Lung (tissue), 12 donors: ENCODE measurements around the gene ZC3H8. TPM values are rescaled to one million over a fixed set of nuclear protein-coding genes. Genes with fewer than 3 reads are reported as not detected.

ENCODE experiments used
- ATAC-seq: fragments of 200-7000 bp; cut with Tn5 transposase; one replicate; pipeline ENCODE4 v1.9.1; 2020; ENCODE audit warnings: moderate number of reproducible peaks; ENCODE audit not compliant: insufficient read depth, low FRiP score
- DNase-seq, 3 donors: peaks; one replicate each; pipeline ENCODE4 v3.0.0-alpha.2; 2013 to 2017
- H3K27ac ChIP-seq, 2 donors: one replicate each; pipeline ENCODE4 v1.5.1; 2013; ENCODE audit warnings: mild to moderate bottlenecking in 2 of 2, moderate library complexity in 2 of 2, control low read depth in 1 of 2, inconsistent platforms in 1 of 2, low read depth in 1 of 2, low read length in 1 of 2
- H3K27me3 ChIP-seq, 3 donors: one replicate each; pipeline ENCODE4 v1.5.1; 2013; ENCODE audit warnings: low read length in 2 of 3; ENCODE audit not compliant: control insufficient read depth in 3 of 3, insufficient read depth in 3 of 3
- H3K36me3 ChIP-seq, 4 donors: one replicate each; pipeline ENCODE4 v1.5.1; 2013; ENCODE audit warnings: low read length in 4 of 4, mild to moderate bottlenecking in 1 of 4, moderate library complexity in 1 of 4; ENCODE audit not compliant: control insufficient read depth in 4 of 4, insufficient read depth in 4 of 4
- H3K4me1 ChIP-seq, 5 donors: one replicate each; pipeline ENCODE4 v1.5.1; 2013; ENCODE audit warnings: low read length in 5 of 5, mild to moderate bottlenecking in 2 of 5, moderate library complexity in 1 of 5; ENCODE audit not compliant: control insufficient read depth in 5 of 5, insufficient read depth in 5 of 5
- H3K4me3 ChIP-seq: one replicate; pipeline ENCODE4 v1.5.1; 2013; ENCODE audit warnings: mild to moderate bottlenecking, control low read depth, moderate library complexity
- H3K9ac ChIP-seq, 2 donors: one replicate each; pipeline ENCODE4 v1.5.1; 2013; ENCODE audit warnings: low read length in 2 of 2, control low read depth in 1 of 2; ENCODE audit not compliant: insufficient read depth in 1 of 2
- H3K9me3 ChIP-seq, 4 donors: one replicate each; pipeline ENCODE4 v1.5.1; 2013; ENCODE audit warnings: low read length in 3 of 4, mild to moderate bottlenecking in 1 of 4, moderate library complexity in 1 of 4; ENCODE audit not compliant: control insufficient read depth in 4 of 4, insufficient read depth in 3 of 4
- WGBS, 2 donors: extraction: QIAGEN DNeasy Blood & Tissue Kit; methylation state at CpG; one replicate each; pipeline ENCODE4 v1.1.7; 2013; 5-methylcytosine and 5-hydroxymethylcytosine counted together
- polyA plus RNA-seq, 2 donors: library from polyadenylated mRNA; stranded (reverse); fragments of 200-250 nt; gene quantifications; one replicate each; pipeline ENCODE4 v1.2.1, GENCODE V29; 2013
- total RNA-seq, 2 donors: library from RNA; depleted of rRNA in 1 of 2; stranded (reverse); fragments of >200 nt in 1 of 2; gene quantifications; one replicate each; pipeline ENCODE4 v1.2.1, GENCODE V29; 2014 to 2021
- TF ChIP-seq, protein P1 (sequence below): IDR thresholded peaks from 2 replicates; pipeline ENCODE4 v1.5.1; 2012; ENCODE audit warnings: mild to moderate bottlenecking; ENCODE audit errors: control extremely low read depth, extremely low read depth
- donor health status: control.
- donor health status: control.
- donor health status: Bipolar disorder and iron deficiency.
- donor health status: healthy.
- donor health status: DM: yes; HTN: yes; CAD: no.

The ZC3H8 gene
- total and polyA plus RNA-seq, 4 donors, result 2.1 to 24.9 (median 5.3) TPM

DNA sequence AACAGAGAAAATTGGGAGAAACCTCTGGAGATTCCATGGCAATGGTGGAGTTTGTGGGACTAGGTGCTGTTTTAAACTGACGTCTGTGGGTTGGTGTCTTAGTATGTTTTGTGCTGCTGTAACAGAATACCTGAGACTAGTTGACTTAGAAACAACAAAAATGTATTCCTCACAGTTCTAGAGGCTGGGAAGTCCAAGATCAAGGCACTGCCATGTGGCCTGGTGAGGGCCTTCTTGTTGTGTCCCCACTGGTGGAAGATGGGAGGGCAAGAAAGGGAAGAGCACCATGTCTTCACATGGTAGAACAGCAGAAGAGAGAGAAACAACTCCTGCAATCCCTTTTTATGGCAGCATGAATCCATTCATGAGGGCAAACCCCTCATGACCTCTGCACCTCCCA is 13.7 kb upstream of the ZC3H8 start:
- Histone ChIP-seq H3K4me1 (no peaks in the 10 kb centered on the region), H3K27ac (no peak overlapping the region), H3K9ac (no peak overlapping the region), H3K27me3 (no peaks in the 10 kb centered on the region), H3K9me3 (peaks cover 0 to 3% (median 1%) of the 10 kb centered on the region in 4 donors), H3K36me3 (no peaks in the 10 kb centered on the region), H3K4me3 (no peak overlapping the region)
- 96% methylated on average over 1 of the region's 1 CpG for WGBS, 2 donors
- no peak for ATAC-seq
- no peak for DNase-seq
- TF ChIP-seq, protein P1, sequence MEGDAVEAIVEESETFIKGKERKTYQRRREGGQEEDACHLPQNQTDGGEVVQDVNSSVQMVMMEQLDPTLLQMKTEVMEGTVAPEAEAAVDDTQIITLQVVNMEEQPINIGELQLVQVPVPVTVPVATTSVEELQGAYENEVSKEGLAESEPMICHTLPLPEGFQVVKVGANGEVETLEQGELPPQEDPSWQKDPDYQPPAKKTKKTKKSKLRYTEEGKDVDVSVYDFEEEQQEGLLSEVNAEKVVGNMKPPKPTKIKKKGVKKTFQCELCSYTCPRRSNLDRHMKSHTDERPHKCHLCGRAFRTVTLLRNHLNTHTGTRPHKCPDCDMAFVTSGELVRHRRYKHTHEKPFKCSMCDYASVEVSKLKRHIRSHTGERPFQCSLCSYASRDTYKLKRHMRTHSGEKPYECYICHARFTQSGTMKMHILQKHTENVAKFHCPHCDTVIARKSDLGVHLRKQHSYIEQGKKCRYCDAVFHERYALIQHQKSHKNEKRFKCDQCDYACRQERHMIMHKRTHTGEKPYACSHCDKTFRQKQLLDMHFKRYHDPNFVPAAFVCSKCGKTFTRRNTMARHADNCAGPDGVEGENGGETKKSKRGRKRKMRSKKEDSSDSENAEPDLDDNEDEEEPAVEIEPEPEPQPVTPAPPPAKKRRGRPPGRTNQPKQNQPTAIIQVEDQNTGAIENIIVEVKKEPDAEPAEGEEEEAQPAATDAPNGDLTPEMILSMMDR, result no peak

DNA sequence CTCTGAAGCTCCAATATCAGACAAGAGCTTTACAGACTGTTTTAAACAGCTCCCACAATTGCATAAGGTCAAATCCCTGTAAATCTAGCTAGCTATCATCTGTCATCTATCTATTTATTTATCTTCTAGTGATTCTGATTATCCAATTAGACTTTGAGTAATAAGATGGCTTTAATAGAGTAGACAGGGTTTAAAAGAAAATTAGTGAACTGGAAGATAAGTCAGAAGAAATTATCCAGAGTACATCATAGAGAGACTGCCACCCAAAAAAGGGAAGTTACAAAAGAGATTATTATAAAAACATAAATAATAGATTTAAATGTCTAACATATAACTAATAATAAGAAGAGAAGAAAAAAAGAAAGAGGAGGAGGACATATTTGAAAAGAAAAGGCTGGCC is 8.0 kb upstream of the ZC3H8 start:
- TF ChIP-seq, protein P1, result no peak
- H3K4me3 ChIP-seq, result no peak overlapping the region

DNA sequence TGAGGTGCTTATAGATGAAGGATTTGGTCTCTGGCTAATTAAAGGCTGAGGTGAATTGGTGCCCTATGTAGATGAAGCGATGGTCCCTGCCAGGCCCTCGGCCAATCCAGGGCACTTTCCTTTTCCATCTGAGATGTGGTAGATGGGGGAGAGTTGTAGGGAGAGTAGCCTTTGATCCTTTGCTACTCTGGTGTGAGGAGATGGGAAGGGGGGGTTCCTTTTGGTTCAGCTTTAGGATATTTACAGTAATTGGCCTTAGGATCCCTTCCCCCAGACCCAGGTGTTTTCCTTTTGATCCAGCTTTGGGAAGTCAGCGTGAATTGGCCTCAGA is 5.4 kb upstream of the ZC3H8 start:
- no peaks in the 10 kb centered on the region for H3K27me3 ChIP-seq
- ATAC-seq (no peak), DNase-seq (no peak)
- H3K9ac ChIP-seq, result no peak overlapping the region
- TF ChIP-seq, protein P1, result no peak
- 81 to 96% methylated on average over 3 of the region's 3 CpGs for WGBS, 2 donors
- no peak overlapping the region for H3K4me3 ChIP-seq
- no peaks in the 10 kb centered on the region for H3K4me1 ChIP-seq
- H3K9me3 ChIP-seq, result peaks cover 0 to 2% (median 0%) of the 10 kb centered on the region in 4 donors
- H3K36me3 ChIP-seq, result no peaks in the 10 kb centered on the region
- no peak overlapping the region for H3K27ac ChIP-seq

More for the DNA sequence above, 8.0 kb upstream of the ZC3H8 start:
- DNase-seq, result no peak
- ATAC-seq, result no peak
- Histone ChIP-seq H3K27me3 (no peaks in the 10 kb centered on the region), H3K27ac (no peak overlapping the region), H3K9me3 (peaks cover 0 to 2% (median 0%) of the 10 kb centered on the region in 4 donors), H3K9ac (no peak overlapping the region), H3K4me1 (no peaks in the 10 kb centered on the region), H3K36me3 (no peaks in the 10 kb centered on the region)
